ENCODE measurements around the gene NHP2. TPM values are rescaled to one million over a fixed set of nuclear protein-coding genes. Genes with fewer than 3 reads are reported as not detected.
"Not testable (repeated sequence)": the region's sequence is repeated elsewhere in the genome, so short reads cannot be mapped to it uniquely, and the experiment has no call there.

NHP2 gene
- total RNA-seq, 2 experiments from 2014 or later = 42.2 to 44.5 TPM

DNA sequence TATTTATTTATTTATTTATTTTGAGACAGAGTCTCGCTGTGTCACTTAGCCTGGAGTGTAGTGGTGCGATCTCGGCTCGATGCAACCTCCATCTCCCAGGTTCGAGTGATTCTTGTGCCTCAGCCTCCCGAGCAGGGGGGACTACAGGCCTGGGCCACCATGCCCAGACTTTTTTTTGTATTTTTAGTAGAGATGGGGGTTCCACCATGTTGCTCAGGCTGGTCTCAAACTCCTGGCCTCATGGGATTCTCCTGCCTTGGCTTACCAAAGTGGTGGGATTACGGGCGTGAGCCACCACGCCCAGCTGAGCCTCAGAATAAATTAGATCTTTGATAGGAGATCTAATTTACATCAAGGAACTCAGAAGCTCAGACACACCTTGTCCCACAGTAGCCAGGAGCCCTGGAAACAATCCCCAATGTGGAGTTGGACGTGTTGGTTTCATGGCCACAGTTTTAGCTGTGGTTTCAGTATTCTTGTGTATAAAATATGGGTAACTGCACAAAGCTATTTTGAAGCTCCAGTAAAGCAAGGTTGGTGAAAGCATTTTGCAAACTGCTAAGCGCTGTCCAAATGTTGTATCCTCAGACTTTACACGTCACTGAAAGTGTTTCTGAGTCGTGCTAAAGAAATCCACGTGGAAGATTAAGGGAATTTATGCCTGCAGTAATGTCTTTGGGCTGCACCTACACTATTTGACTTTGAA is 47.7 kb upstream of the NHP2 start:
- Mint-ChIP-seq H3K27ac (peak overlapping the region; percentile 9), H3K4me1 (ENCODE audit: low read depth) (peaks cover 15% of the 10 kb centered on the region), H3K9me3 (no peaks in the 10 kb centered on the region), H3K4me3 (peak overlapping the region; percentile 76), H3K36me3 (ENCODE audit: low read depth) (peaks cover 16% of the 10 kb centered on the region), H3K27me3 (peaks cover 4% of the 10 kb centered on the region)
- TF ChIP-seq CTCF (IDR thresholded peaks at IDR 0.05) = no peak
- H3K4me1 ChIP-seq (ENCODE audit: insufficient read depth, low read length) = peaks cover 17% of the 10 kb centered on the region
- ATAC-seq (ENCODE audit: poor library complexity) = no peak
- intact Hi-C loops (cut with DNase I, micrococcal nuclease) = loop anchor here in 1 of 2 experiments (5.0 to 10.0 kb wide), 2 partner anchors 649 to 1557 kb away; partner anchors contain the start of genes FAM193B and TSPAN17
- DNase-seq = no peak
- no peaks in the 10 kb centered on the region for H3K9me3 ChIP-seq (ENCODE audit: control insufficient read depth in 1 of 2, insufficient read depth in 1 of 2, low read length in 2 of 2)
- H3K27me3 ChIP-seq (ENCODE audit: control insufficient read depth in 1 of 2, insufficient read depth in 2 of 2, low read length in 2 of 2) = no peaks in the 10 kb centered on the region
- ChIA-PET POLR2A (no interaction called here), CTCF (interaction anchor here (1.6 kb wide), 1 partner anchor 80 kb away, joined by 4 read pairs; no protein-coding TSS in a partner anchor)
- H3K36me3 ChIP-seq (ENCODE audit: insufficient read depth, low read length) = peaks cover 2% of the 10 kb centered on the region
- no peak overlapping the region for H3K4me3 ChIP-seq (ENCODE audit: low read length)
- no peak overlapping the region for H3K27ac ChIP-seq (ENCODE audit: low read depth in 1 of 2, low read length in 2 of 2)

DNA sequence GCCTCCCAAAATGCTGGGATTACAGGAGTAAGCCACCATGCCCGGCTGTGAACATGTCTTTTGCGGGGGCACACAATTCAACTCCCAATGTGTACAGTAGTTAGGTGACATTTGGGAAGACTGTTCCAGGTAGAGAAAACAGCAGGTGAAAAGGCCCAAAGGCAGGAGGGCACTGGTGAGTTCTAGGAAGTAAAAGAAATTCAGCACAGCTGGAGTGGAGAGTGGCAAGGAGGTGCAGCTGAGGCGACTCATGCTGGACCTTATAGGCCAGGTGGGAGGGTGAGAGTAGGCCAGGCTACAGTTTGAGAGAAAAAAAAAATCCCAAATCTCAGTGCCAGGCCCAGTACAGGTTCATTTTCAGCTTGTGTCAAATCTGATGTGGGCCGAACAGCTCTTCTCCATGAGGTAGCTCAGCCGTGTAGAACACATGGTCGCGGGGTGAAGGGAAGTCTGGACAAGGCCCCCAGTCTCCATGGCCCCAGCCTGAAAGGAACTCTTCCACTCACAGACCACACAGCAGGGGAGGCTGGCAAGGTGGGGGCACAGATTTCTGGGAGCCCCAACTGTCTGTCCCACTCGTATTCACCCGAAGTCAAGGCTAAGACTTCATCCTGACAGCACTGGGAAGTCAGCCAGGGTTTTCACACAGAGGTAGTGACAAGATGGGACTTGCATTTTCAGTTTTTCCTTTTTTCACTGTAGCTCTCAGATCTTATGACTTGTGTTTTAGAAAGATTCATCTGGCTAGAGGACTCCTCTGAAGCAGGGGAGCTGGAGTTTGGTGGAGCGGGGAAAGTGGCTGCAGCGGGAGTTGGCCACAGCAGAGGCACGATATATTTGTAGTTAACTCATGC is 46.1 kb upstream of the NHP2 start:
- H3K36me3 ChIP-seq (ENCODE audit: insufficient read depth, low read length) = no peaks in the 10 kb centered on the region
- ChIA-PET CTCF (interaction anchor here (1.6 kb wide), 1 partner anchor 79 kb away, joined by 4 read pairs; no protein-coding TSS in a partner anchor), POLR2A (no interaction called here)
- no peak overlapping the region for H3K4me3 Mint-ChIP-seq
- H3K4me1 Mint-ChIP-seq (ENCODE audit: low read depth) = peaks cover 5% of the 10 kb centered on the region
- no peaks in the 10 kb centered on the region for H3K27me3 ChIP-seq (ENCODE audit: control insufficient read depth in 1 of 2, insufficient read depth in 2 of 2, low read length in 2 of 2)
- H3K4me3 ChIP-seq (ENCODE audit: low read length) = no peak overlapping the region
- no peak overlapping the region for H3K27ac ChIP-seq (ENCODE audit: low read depth in 1 of 2, low read length in 2 of 2)
- ATAC-seq (ENCODE audit: poor library complexity) (no peak), DNase-seq (peak in 1 of 14 experiments; percentile 15)
- peaks cover 5% of the 10 kb centered on the region for H3K36me3 Mint-ChIP-seq (ENCODE audit: low read depth)
- H3K27me3 Mint-ChIP-seq = peaks cover 4% of the 10 kb centered on the region
- intact Hi-C loops (cut with DNase I, micrococcal nuclease) = loop anchor here in 1 of 2 experiments (5.0 to 10.0 kb wide), 2 partner anchors 648 to 1555 kb away; partner anchors contain the start of genes FAM193B and TSPAN17
- H3K9me3 ChIP-seq (ENCODE audit: control insufficient read depth in 1 of 2, insufficient read depth in 1 of 2, low read length in 2 of 2) = no peaks in the 10 kb centered on the region
- no peak for TF ChIP-seq CTCF (IDR thresholded peaks at IDR 0.05)
- H3K4me1 ChIP-seq (ENCODE audit: insufficient read depth, low read length) = peaks cover 6% of the 10 kb centered on the region
- H3K27ac Mint-ChIP-seq = no peak overlapping the region
- no peaks in the 10 kb centered on the region for H3K9me3 Mint-ChIP-seq

DNA sequence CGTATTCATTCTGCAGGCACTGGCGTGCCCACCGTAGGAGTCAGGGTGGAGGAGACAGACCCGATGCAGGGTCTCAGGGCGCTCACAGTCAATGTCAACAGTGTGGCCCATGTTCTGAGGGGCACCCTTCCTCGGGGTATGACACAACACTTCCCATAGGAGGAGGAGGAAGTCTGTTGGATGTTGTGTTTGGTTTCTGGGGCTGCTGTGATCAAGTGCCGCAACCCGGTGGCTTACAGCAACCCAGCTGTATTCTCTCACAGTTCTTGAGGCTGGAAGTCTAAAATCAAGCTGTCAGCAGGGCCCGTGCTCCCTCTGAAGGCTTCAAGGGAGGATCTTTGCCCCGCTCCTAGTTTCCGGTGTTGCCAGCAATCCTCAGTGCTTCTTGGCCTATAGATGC is 45.0 kb upstream of the NHP2 start:
- intact Hi-C loops (cut with DNase I, micrococcal nuclease) = no loop called here
- Mint-ChIP-seq H3K9me3 (no peaks in the 10 kb centered on the region), H3K27me3 (peaks cover under 1% of the 10 kb centered on the region), H3K4me3 (no peak overlapping the region), H3K4me1 (ENCODE audit: low read depth) (no peaks in the 10 kb centered on the region), H3K27ac (no peak overlapping the region), H3K36me3 (ENCODE audit: low read depth) (no peaks in the 10 kb centered on the region)
- ChIA-PET POLR2A (no interaction called here), CTCF (no interaction called here)
- H3K4me1 ChIP-seq (ENCODE audit: insufficient read depth, low read length) = peaks cover 9% of the 10 kb centered on the region
- H3K27ac ChIP-seq (ENCODE audit: low read depth in 1 of 2, low read length in 2 of 2) = no peak overlapping the region
- DNase-seq (no peak), ATAC-seq (ENCODE audit: poor library complexity) (no peak)
- TF ChIP-seq CTCF (IDR thresholded peaks at IDR 0.05) = no peak
- no peaks in the 10 kb centered on the region for H3K27me3 ChIP-seq (ENCODE audit: control insufficient read depth in 1 of 2, insufficient read depth in 2 of 2, low read length in 2 of 2)
- H3K4me3 ChIP-seq (ENCODE audit: low read length) = no peak overlapping the region
- no peaks in the 10 kb centered on the region for H3K9me3 ChIP-seq (ENCODE audit: control insufficient read depth in 1 of 2, insufficient read depth in 1 of 2, low read length in 2 of 2)
- no peaks in the 10 kb centered on the region for H3K36me3 ChIP-seq (ENCODE audit: insufficient read depth, low read length)

- intact Hi-C loops (cut with DNase I, micrococcal nuclease); H3K9me3 Mint-ChIP-seq; H3K27me3 ChIP-seq (ENCODE audit: control insufficient read depth in 1 of 2, insufficient read depth in 2 of 2, low read length in 2 of 2); DNase-seq; H3K36me3 ChIP-seq (ENCODE audit: insufficient read depth, low read length); H3K4me3 ChIP-seq (ENCODE audit: low read length); CTCF ChIA-PET; H3K27me3 Mint-ChIP-seq; H3K9me3 ChIP-seq (ENCODE audit: control insufficient read depth in 1 of 2, insufficient read depth in 1 of 2, low read length in 2 of 2); H3K4me1 Mint-ChIP-seq (ENCODE audit: low read depth); H3K4me3 Mint-ChIP-seq; ATAC-seq (ENCODE audit: poor library complexity); H3K36me3 Mint-ChIP-seq (ENCODE audit: low read depth); POLR2A ChIA-PET; H3K27ac Mint-ChIP-seq; H3K27ac ChIP-seq (ENCODE audit: low read depth in 1 of 2, low read length in 2 of 2): not testable (repeated sequence)
- peaks cover 12% of the 10 kb centered on the region for H3K4me1 ChIP-seq (ENCODE audit: insufficient read depth, low read length)
These were observed 44.5 kb upstream of the NHP2 start for GRCh38 chr5:178198151-178198550.

Measured in CD4-positive, alpha-beta T cell (primary cell).